Osteoblast (primary cell): ENCODE results near the gene FAT3. TPM values are rescaled to one million over a fixed set of nuclear protein-coding genes. Genes with fewer than 3 reads are reported as not detected.
A peak's percentile ranks its signal among the peaks of the same experiment; 100 is the strongest.

Experiments
- DNase-seq: peaks from one replicate; pipeline ENCODE4 v3.0.0; 2011; ENCODE audit warnings: low spot score, mixed read lengths; ENCODE audit not compliant: insufficient read length; ENCODE audit errors: missing footprints
- H2AFZ ChIP-seq: 2 replicates; pipeline ENCODE4 v1.6.0; 2011; ENCODE audit warnings: mild to moderate bottlenecking, low read length
- H3K27ac ChIP-seq: 2 replicates; pipeline ENCODE4 v1.5.1; 2011; ENCODE audit warnings: mild to moderate bottlenecking, low read depth, low read length, moderate library complexity
- H3K27me3 ChIP-seq: 2 replicates; pipeline ENCODE4 v1.6.0; 2012; ENCODE audit warnings: mild to moderate bottlenecking, control low read depth, inconsistent platforms, low read length, moderate library complexity; ENCODE audit not compliant: insufficient read depth
- H3K36me3 ChIP-seq: 2 replicates; pipeline ENCODE4 v1.5.1; 2011; ENCODE audit warnings: mild to moderate bottlenecking, low read length, control low read depth, moderate library complexity; ENCODE audit not compliant: insufficient read depth
- H3K4me1 ChIP-seq: 2 replicates; pipeline ENCODE4 v1.5.1; 2011; ENCODE audit warnings: mild to moderate bottlenecking, low read length, control low read depth, moderate library complexity; ENCODE audit not compliant: insufficient read depth
- H3K4me2 ChIP-seq: 2 replicates; pipeline ENCODE4 v1.6.0; 2011; ENCODE audit warnings: mild to moderate bottlenecking, low read length; ENCODE audit not compliant: insufficient read depth
- H3K4me3 ChIP-seq: fragments of 200-600 bp; sonication (generic); 3 replicates; pipeline ENCODE4 v1.5.1; 2012; ENCODE audit warnings: mild to moderate bottlenecking, low read length, inconsistent platforms; ENCODE audit not compliant: insufficient read depth
- H3K79me2 ChIP-seq: 2 replicates; pipeline ENCODE4 v1.6.0; 2012; ENCODE audit warnings: mild to moderate bottlenecking, low read length, control low read depth, inconsistent platforms; ENCODE audit not compliant: insufficient read depth
- H3K9me3 ChIP-seq: 2 replicates; pipeline ENCODE4 v1.5.1; 2011; ENCODE audit warnings: low read depth, low read length, control low read depth
- H4K20me1 ChIP-seq: 2 replicates; pipeline ENCODE4 v1.6.0; 2012; ENCODE audit warnings: mild to moderate bottlenecking, low read length, control low read depth; ENCODE audit not compliant: insufficient read depth
- total RNA-seq: library from RNA; depleted of rRNA; stranded (reverse); fragments of >200 nt; gene quantifications from 2 replicates; pipeline ENCODE4 v1.2.3, GENCODE V29; 2012
- TF ChIP-seq, protein P1 (sequence below): IDR thresholded peaks from 2 replicates; pipeline ENCODE4 v1.5.1; 2011; ENCODE audit warnings: mild to moderate bottlenecking, low read depth, low read length, moderate library complexity; ENCODE audit errors: extremely low read depth

The FAT3 gene
- 2.2 and 3.5 TPM in 2 replicates for total RNA-seq

DNA sequence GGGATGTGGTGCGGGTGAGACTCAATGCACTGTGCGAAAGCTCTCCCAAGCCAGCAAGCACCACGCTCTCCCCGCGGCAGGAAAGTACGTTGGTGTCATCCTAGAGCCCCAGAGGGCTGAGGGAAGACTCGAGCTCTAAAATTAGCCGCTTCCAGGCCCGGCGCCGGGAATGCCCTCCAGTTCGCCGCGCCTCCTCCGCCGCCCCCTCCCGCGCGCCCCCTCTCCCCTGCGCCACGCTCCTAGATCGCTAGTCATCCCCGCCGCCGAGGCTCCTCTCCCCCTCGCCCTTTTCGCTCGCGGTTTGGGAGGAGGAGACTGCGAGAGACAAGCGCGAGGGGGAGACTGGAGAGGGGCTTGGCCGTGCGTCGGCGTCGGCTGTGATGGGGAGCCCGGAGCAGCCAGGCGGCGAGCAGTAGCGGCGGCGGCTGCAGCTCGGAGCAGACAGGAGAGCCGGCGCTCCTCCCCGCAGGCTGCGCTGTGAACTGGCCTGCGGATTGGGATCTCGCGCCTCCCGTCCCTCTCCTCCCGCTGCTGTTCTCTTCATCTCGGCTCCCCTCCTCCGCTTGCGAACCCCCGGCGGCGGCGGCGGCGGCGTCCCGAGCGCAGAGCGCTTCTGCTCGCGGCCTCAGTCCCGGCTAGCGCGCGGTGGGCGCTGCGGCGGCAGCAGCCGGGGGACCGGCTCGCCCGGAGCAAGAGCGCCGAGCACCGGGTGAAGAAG is at the start of gene FAT3:
Gene FAT3 (plus strand): TSS at position 412 of the 718 bp plus-strand sequence. CDS start 127,295 bp downstream, outside the sequence.
- no peak within 1 kb of the TSS for H3K27ac ChIP-seq
- H2AFZ ChIP-seq, result peak within 1 kb of the TSS; percentile 72
- no peaks in the 10 kb centered on the region for H4K20me1 ChIP-seq
- DNase-seq, result peak; percentile 92
- H3K4me1 ChIP-seq, result peaks cover 4% of the 10 kb centered on the region
- no peaks in the 10 kb centered on the region for H3K79me2 ChIP-seq
- H3K4me3 ChIP-seq, result peak within 1 kb of the TSS; percentile 62
- H3K4me2 ChIP-seq, result peak within 1 kb of the TSS; percentile 80
- no peaks in the 10 kb centered on the region for H3K36me3 ChIP-seq
- no peaks in the 10 kb centered on the region for H3K9me3 ChIP-seq
- peaks cover 65% of the 10 kb centered on the region for H3K27me3 ChIP-seq
- TF ChIP-seq, protein P1, sequence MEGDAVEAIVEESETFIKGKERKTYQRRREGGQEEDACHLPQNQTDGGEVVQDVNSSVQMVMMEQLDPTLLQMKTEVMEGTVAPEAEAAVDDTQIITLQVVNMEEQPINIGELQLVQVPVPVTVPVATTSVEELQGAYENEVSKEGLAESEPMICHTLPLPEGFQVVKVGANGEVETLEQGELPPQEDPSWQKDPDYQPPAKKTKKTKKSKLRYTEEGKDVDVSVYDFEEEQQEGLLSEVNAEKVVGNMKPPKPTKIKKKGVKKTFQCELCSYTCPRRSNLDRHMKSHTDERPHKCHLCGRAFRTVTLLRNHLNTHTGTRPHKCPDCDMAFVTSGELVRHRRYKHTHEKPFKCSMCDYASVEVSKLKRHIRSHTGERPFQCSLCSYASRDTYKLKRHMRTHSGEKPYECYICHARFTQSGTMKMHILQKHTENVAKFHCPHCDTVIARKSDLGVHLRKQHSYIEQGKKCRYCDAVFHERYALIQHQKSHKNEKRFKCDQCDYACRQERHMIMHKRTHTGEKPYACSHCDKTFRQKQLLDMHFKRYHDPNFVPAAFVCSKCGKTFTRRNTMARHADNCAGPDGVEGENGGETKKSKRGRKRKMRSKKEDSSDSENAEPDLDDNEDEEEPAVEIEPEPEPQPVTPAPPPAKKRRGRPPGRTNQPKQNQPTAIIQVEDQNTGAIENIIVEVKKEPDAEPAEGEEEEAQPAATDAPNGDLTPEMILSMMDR, result no peak

DNA sequence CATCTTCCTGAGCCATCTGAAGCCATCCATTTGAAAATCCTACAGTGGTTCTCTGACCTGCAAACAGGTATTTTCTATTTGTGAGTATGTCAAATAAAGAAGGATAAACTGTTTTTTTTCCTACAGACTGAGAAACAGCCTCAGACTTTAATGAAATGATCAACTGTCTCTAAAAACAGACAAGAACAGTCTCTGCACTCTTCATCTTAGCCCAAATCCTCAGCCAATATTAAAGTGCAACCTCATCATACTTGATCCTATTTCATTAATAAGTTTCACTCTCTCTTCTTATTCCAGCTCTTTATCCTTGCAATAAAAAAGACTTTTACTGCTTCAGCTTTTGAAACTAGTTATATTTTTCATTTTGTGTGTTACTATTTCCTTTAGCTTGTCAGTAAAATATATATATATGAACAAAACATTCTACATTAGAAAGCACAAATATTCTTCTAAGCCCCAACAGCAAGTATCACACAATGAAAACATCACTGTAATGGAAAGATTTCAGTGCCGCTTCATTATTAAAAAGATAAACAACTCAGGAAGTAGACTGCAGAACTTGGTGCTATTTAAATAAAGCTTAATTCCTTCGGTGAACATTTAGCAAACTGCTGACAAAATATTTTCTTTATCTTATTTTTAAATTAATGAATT is 45.5 kb upstream of the FAT3 start:
- H3K4me1 ChIP-seq, result peaks cover 10% of the 10 kb centered on the region
- H3K9me3 ChIP-seq, result no peaks in the 10 kb centered on the region
- H3K4me2 ChIP-seq, result no peak overlapping the region
- DNase-seq, result no peak
- TF ChIP-seq, protein P1, result no peak
- H3K36me3 ChIP-seq, result no peaks in the 10 kb centered on the region
- H3K27me3 ChIP-seq, result no peaks in the 10 kb centered on the region
- H4K20me1 ChIP-seq, result no peaks in the 10 kb centered on the region
- H3K4me3 ChIP-seq, result no peak overlapping the region
- H3K79me2 ChIP-seq, result no peaks in the 10 kb centered on the region
- H2AFZ ChIP-seq, result no peak overlapping the region
- H3K27ac ChIP-seq, result no peak overlapping the region

DNA sequence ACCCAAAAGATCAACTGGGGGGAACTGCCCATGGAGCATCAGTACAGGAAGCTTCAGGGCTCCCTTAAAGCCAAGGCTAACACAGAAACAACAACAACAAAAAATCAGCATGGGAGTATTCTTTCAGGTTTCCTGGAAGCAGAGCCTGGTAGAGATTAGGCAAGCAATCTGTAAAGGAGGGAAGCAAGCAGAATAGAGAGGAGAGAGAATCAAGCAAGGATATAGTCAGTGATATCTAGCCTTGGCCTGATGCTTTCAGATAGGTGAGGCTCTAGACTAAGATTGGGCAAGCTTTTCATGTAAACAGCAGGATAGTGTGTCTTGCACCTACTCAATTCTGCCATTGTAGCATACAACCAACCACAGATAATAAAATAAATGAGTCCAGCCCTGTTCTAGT is 44.4 kb upstream of the FAT3 start:
- Histone ChIP-seq H3K27me3 (no peaks in the 10 kb centered on the region), H3K4me2 (peak overlapping the region; percentile 8), H3K4me3 (no peak overlapping the region), H2AFZ (peak overlapping the region; percentile 70), H3K27ac (peak overlapping the region; percentile 64), H3K79me2 (no peaks in the 10 kb centered on the region), H3K4me1 (peaks cover 10% of the 10 kb centered on the region), H3K36me3 (no peaks in the 10 kb centered on the region), H3K9me3 (no peaks in the 10 kb centered on the region), H4K20me1 (no peaks in the 10 kb centered on the region)
- no peak for DNase-seq
- TF ChIP-seq, protein P1, result no peak

DNA sequence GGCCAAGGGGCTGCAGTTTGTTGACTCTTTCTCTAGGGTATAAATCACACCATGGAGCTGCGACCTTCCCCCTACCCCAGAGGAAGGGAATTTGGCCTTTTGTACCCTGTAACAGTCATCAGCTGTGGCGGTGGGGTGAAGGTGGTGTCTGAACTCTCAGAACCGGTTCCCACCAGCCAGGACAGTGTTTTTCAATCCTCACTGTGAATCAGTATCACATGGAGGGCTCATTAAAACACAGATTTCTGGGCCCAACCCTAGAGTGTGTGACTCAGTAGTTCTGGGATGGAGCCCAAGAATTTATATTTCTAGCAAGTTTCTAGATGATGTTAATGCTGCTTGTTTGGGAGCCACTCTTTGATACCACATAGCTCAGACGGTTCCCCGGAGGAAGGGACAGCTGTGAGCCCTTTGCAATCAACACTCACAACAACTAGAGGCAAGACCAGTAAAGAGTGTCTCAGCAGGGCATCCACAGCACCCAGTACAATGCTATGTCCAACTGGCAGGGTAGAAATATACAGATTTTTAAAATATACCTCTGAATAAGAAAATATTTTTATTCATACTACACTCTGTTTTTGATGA is 43.9 kb upstream of the FAT3 start:
- H3K27ac ChIP-seq, result peak overlapping the region; percentile 64
- TF ChIP-seq, protein P1, result no peak
- no peaks in the 10 kb centered on the region for H3K36me3 ChIP-seq
- peaks cover 10% of the 10 kb centered on the region for H3K4me1 ChIP-seq
- peak overlapping the region; percentile 70 for H2AFZ ChIP-seq
- H3K4me3 ChIP-seq, result no peak overlapping the region
- DNase-seq, result no peak
- H3K79me2 ChIP-seq, result no peaks in the 10 kb centered on the region
- no peaks in the 10 kb centered on the region for H3K27me3 ChIP-seq
- H3K9me3 ChIP-seq, result no peaks in the 10 kb centered on the region
- peak overlapping the region; percentile 8 for H3K4me2 ChIP-seq
- no peaks in the 10 kb centered on the region for H4K20me1 ChIP-seq
